Right renal pelvis (tissue), 4 donors: ENCODE measurements around the gene MED10. TPM values are rescaled to one million over a fixed set of nuclear protein-coding genes. Genes with fewer than 3 reads are reported as not detected.
A peak's percentile ranks its signal among the peaks of the same experiment; 100 is the strongest.

ENCODE experiments used
- DNase-seq, 4 donors: peaks; one replicate each; pipeline ENCODE4 v3.0.0-alpha.2; 2013; ENCODE audit warnings: low read depth in 4 of 4, low spot score in 3 of 4, missing footprints in 1 of 4
- polyA plus RNA-seq, 4 donors: library from polyadenylated mRNA; unstranded; fragments of 120-200 nt; gene quantifications; one replicate each; pipeline ENCODE4 v1.2.1, GENCODE V29; 2013; ENCODE audit not compliant: insufficient read length in 4 of 4

MED10 gene
- polyA plus RNA-seq, 4 donors, result 43.8 to 48.4 (median 45.0) TPM

DNA sequence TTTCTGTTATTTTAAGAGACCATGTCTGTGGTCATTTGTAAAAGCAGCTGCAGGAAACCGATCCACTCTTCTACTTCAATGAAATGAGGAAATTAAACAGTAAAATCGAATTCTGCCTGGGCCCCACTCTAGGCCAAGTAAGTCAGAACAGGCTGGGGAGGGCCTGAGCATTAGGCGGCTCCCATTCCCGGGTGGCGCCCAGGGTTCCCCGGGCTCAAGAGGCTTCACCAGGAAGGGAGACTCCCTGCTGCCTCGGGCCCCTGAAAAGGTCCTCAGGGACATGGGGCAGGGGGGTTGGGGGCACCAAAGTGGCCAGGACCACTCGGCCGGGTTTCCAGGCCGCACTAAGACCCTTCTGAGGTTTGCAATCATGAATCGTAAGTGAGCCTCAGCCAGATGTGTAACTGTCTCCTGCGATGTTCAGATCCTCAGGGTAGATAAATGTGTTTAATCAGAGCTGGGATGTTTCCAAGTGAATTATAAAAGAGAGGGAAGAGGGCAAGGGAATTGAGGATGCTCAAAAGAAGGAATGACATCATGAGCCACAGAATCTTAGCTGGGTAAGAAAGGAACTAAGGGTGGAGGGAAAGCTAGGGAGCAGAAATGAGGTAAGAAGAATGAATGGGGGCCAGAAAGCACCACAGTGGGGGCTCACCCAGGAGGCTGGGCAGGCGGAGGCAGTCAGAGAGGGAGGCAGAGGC is 24.6 kb downstream of the MED10 start:
- DNase-seq, result no peak

DNA sequence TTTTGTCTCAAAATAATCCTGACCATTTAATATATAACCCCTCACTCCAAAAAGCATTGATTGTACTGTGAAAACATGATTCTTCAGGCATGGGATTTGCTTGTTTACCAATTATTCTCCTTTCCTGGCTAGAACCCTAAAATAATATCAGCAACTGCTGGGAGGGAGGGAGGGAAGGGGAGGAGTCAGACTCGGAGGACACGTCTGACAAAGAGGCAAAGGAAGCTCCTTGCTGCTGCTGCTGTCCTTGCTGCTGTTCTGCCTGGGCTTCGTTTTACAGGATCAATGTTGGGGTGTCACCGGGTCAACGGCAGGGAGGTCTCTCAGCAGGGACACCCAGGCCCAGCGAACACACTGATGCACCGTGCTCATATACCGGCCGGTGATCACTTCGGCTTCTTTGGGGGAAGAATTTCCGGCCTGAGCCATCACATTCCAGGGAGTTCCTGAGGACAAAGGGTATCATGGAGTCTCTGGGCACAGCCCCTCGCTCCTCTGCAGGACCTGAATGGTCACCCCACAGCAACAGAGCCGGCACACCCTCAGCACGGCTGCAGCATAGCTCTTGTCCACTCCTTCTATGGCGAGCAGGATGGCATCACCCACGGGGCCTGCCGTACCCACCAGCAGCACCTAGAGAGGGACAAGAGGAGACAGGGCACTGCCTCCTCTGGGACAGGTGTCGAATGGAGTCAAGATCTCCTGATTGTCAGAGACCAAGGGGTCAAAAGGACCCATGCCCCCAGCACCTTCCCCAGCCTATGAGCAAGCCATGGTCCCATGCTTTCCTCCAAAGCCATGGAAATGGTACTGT is 27.9 kb downstream of the MED10 start:
- no peak for DNase-seq

DNA sequence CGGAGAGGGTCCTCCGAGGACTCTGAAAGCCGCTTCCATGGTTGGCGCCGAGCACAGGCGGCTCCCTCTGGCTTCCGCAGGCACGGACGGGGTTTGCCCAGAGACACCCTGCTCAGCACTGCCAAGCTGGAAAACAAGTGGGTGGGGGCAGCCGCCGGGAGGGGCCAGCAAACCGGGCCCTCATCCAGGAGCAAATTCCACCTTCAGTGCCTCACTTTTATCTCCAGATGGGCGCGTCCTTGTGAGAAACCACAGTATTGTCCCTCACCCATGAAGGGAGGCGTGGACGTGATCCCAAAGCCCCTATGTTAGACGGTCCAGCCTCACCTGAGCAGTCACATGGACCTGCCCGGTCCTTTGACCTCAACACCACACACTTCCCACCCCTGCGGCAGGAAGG is 29.0 kb downstream of the MED10 start:
- no peak for DNase-seq

DNA sequence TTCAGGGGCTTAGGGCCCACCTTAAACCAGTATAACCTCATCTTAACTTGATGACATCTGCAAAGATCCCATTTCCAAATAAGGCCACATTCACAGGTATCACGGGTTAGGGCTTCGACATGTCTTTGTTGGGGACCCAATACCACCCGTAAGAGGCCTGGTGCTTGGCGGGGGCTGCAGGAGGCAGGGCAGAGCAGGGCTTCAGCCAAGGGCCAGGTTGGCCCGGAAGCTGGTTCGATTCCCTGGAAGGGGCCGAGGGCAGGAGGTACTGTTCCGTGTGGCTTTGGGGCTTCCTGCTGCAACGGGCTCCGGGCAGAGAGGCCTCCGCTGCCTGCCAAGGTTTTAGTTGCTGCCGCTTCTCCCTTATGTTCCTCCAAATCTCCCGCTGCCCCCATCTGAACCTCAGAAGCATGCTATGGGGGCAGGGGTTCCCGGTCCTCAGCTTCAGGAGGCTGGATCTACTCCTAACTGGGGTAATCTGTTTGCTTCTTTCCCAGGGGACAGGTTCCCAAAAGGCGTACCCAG is 29.8 kb downstream of the MED10 start:
- no peak for DNase-seq

DNA sequence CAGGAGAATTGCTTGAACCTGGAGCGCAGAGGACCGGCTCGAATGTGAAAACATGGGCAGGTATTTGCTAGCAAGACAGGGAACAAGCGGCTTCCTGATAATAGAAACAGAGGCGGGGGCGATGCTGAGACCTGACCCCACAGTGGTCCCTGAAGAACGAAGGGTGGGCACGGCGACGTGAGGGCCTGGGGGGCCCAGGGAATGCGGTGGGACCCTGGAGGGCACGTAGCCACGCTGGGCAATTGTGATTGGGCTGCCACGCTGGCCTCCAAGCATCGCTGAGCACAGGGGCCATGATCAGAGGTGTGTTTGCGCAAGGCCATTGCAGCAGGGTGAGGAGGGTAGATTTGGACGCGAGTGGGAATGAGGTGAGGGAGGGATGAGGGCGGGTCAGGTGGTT is 30.7 kb downstream of the MED10 start:
- no peak for DNase-seq

DNA sequence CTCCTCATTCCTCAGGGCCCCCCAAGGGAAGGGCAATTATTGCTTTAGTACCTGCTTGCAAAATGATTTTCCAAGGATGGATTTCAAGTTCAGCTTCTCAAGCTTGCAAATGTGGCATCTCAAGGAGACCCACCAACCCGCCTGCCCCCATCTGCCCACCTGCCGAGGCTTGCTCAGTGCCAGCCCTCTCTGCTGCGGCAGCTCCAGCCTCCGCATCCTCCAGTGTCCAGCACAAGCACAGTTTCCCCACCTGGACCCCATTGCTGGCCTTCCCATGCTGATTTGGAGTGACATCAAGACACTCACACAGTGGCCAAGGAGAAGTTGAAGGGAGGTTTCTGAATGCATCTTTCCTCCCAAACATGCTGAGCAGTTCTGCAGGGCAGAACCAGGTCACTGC is 31.2 kb downstream of the MED10 start:
- DNase-seq, result no peak

DNA sequence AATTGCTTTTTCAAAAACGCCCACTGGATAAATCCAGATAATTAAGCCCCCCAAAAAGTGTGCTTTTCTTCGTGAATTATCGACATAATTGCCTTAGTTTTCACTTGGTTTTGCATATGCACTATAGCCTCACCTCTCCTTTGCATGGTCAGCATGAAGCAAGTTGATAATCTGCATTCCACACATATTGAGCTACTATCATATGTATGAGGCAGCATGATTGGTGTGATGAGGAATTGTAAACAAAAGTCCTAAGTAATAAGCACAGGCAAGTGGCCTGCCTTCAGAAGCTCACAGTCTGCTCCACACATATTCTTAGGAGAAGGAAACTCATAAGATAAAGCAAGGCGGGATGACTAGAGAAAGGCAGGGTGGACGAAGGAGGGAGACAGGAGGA is 33.8 kb downstream of the MED10 start:
- DNase-seq, result no peak

DNA sequence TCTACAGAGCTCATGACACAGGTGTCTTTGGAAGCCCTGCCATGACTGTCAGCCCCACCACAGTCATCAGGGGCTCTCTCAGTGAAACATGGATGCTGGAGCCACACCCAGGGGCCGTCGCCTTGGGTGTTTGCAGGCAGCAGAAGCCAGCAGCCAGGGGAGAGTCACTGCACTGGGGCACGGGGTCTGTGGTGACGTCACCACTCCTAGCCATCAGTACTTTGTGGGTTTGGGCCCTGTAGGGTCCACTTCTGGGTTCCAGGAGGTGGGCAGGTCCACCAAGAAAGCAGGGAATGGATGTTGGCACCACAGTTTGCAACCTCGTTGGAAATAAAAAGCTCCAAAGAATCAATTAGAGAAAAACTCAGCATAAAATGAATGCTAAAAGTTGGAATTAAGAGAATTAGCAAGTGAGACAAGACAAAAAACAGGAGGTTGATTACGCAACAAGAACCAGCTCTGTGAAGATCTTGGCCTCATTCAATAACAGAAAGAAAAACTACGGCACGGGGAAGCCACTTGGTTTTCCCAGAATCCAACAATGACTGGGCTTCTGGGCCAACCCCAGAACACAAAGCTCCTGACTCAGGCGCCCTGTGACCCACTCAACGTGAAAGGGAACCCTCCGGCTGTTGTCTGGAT is 34.3 kb downstream of the MED10 start:
- DNase-seq, result no peak

DNA sequence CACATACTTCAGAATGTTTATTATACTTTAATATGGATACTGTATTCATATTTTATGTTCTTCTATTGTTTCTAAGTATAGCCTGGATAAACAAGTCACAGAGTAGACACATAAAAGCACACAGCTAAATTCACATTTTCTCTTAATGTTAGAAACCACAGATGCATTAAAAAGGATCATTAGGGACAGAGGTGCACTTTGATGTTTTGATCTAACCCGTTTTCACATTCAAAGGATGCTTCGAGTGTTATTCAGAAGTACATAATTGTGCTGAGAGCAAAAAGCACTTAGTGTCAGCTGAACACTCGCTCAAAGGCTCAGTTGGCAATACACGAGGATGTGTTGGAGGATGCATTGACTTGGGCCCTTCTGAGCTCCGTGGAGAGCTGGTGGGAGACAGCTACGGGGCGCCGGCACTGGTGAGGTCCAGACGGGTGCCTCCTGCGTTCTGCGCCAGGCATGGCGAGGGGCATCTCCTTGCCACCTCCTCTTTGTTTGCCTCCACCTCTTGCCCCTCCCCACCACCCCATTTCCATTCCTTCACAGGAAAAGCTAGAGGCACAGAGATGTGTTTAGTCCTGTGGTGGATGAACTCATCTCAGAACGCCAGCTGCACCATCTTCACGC is 35.5 kb downstream of the MED10 start:
- DNase-seq, result no peak

DNA sequence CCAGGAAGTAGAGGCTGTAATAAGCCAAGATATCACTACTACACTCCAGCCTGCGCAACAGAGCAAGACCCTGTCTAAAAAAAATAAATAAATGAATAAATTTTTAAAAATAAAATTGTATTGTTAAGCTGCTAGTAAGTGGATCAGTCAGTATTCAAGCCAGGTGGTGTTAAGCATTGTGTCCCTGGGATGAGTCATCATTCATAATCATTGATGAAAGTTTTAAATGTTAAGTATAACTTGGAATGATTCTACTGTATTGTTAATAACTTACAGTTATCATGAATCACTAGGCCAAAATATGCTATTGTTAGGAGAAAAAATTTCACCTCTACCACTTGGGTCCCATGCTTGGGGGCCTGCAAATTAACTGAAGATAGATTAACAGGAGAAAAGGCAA is 38.2 kb downstream of the MED10 start:
- DNase-seq, result no peak

DNA sequence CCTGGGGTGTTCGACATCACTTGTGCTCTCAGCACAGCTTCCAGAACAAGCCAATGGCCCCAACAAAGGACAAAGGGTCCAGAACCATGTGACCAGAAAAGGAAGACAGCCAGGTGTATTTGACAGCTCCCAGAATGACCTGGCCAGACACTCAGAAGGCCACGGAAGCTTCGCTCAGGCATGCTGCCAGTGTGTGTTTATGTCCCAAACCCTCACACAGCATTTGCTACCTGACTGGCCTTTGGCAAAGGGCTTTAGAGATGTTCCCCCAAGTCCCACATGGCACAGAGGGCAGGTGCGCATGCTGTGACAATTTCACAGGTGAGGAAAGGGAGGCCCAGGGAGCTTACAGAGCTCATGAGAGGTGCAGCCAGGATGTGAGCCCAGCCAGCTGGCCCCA is 39.5 kb downstream of the MED10 start:
- DNase-seq, result no peak

DNA sequence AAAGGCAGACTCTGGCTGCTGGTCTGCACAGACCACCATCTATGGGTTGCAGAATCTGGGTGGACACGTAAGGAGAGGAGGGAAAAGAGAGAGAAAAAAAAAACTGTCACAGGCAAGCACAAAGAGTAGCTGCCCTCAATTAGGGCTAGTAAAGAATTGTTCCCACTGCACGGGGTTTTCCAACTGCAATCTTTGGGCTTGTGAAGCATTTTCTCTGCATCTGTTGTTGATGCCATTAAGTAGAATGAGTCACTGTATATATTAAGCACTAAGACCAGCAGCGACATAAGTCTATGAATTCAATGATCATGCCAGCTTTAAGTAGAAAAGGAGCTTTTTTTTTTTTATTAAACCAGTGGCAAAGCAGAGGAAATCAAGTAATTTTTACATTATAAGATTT is 40.2 kb downstream of the MED10 start:
- no peak for DNase-seq

DNA sequence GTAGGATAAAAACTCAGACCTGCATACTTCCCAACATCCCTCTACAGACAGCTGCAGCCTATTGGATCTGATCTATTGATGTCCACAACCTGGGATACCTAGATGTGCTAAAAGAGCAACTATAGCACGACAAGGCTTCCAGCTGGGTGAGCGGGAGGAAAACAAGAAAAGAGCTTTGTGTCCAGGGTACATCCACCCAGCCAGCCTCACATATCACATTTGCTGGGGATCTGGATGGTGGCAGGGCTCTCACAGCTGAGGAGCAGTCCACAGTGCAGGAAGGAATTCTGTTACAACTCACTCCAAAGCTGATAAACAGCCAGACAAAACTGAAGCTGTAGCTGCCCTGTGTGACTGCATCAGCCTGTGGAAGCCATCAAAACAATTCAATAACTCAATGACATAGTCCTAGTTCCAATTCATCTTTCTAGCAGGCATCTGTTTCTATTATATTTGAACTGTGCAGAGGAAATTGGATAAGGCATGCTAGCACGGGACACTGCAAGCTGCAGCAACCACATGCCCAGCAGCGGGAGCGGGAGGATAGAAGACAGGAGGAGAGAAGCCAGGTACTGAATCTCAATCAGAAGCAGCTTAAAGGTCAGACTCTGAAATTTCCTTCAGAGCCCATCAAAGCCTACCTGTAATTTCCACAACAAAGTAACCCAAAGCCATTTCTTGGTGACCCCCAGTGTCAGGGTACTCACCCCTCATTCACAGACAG is 45.0 kb downstream of the MED10 start:
- DNase-seq, result no peak

DNA sequence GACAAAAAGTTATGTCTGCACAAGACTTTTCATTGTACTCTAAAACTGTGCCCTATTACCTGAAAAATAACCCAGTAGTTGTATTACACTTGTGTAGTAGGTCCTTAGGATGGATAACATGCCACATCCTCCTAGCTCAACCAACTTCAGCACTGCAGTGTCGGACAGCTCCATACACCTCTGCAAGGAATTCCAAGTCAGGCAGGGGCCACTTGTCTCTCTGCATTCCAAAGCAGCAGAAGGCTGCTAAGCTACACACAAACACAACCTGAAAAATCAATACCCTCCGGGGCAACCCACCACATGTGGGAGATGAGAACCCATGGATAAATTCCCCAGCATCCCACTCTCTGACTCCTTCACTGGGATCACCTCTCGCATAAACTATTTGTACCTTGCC is 50.2 kb downstream of the MED10 start:
- peak; percentile 35 to 52 (median 38) for DNase-seq

DNA sequence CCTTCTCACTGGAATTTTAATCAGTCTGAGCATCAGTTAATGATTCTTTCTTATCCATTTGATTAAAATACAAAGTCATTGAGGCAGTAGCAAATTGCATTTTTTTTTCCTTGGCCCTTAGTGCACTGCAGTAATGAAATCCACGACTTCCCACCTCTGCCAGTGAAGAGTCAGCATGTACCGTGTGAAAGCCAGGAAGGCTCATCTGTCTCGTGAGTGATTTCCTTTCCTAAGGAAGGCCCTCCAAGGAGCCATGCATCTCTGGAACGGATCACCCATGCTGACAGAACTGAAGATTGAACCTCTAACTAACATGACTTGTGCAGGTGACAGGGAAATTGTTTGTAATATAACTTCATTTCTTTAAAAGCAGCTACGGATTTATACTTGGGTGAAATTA is 51.6 kb downstream of the MED10 start:
- DNase-seq, result no peak

DNA sequence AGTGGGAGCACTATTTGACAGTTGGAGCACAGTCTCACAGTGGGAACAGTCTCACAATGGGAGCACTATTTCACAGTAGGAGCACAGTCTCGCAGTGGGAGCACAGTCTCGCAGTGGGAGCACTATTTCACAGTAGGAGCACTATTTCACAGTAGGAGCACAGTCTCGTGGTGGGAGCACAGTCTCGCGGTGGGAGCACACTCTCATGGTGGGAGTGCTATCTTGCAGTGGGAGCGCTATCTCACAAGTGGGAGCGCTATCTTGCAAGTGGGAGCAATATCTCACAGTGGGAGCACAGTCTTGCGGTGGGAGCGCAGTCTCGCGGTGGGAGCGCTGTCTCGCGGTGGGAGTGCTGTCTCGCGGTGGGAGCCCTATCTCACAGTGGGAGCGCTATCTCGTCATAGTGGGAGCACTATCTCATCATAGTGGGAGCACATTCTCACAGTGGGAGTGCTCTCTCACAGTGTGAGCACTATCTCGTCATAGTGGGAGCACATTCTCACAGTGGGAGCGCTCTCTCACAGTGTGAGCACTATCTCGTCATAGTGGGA is 56.1 kb downstream of the MED10 start:
- no peak for DNase-seq
